ENCODE results near the gene MREG. TPM values are rescaled to one million over a fixed set of nuclear protein-coding genes. Genes with fewer than 3 reads are reported as not detected.

The MREG gene
- total and polyA plus RNA-seq, 3 donors from 2014 or later: 3.0 to 5.2 (median 4.3) TPM

DNA sequence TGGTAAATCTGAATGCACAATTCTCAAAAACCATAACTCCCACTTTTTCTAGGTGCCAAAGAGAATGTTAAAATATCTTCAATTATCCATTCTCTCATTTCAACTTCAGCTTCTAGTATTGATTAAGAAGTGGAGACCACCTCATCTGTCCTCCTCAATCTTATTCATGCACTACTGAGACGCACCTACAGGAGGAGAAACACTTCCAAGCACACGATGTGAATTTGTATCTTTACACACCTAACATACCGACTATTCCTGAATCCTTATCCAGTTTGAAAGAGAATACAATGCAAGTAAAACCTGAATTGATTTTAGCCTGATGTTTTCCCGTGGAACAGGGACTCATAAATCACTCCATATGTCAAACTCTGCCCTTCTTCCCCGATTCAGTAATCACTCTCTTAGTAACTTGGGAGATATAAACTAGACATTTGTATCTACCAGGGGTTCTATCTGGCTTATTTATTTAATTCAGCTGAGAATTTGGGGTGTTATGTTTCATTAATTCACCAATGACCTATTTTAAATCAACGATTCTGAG is 101.0 kb downstream of the MREG start:
- WGBS, 2 donors: 65 to 73% methylated on average over 6 of the region's 6 CpGs
- Histone ChIP-seq H3K27ac (no peak overlapping the region), H3K27me3 (no peaks in the 10 kb centered on the region), H3K4me1 (no peaks in the 10 kb centered on the region), H3K36me3 (ENCODE audit: low read depth, missing control alignments) (no peaks in the 10 kb centered on the region), H3K9me3 (no peaks in the 10 kb centered on the region), H3K4me3 (no peak overlapping the region)
- intact Hi-C loops (cut with DNase I; ENCODE audit: low total_unique reads): no loop called here
- DNase-seq: no peak
- TF ChIP-seq, protein P1, sequence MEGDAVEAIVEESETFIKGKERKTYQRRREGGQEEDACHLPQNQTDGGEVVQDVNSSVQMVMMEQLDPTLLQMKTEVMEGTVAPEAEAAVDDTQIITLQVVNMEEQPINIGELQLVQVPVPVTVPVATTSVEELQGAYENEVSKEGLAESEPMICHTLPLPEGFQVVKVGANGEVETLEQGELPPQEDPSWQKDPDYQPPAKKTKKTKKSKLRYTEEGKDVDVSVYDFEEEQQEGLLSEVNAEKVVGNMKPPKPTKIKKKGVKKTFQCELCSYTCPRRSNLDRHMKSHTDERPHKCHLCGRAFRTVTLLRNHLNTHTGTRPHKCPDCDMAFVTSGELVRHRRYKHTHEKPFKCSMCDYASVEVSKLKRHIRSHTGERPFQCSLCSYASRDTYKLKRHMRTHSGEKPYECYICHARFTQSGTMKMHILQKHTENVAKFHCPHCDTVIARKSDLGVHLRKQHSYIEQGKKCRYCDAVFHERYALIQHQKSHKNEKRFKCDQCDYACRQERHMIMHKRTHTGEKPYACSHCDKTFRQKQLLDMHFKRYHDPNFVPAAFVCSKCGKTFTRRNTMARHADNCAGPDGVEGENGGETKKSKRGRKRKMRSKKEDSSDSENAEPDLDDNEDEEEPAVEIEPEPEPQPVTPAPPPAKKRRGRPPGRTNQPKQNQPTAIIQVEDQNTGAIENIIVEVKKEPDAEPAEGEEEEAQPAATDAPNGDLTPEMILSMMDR (IDR thresholded peaks at IDR 0.05): no peak
- no peak for TF ChIP-seq POLR2A (IDR thresholded peaks at IDR 0.05)

DNA sequence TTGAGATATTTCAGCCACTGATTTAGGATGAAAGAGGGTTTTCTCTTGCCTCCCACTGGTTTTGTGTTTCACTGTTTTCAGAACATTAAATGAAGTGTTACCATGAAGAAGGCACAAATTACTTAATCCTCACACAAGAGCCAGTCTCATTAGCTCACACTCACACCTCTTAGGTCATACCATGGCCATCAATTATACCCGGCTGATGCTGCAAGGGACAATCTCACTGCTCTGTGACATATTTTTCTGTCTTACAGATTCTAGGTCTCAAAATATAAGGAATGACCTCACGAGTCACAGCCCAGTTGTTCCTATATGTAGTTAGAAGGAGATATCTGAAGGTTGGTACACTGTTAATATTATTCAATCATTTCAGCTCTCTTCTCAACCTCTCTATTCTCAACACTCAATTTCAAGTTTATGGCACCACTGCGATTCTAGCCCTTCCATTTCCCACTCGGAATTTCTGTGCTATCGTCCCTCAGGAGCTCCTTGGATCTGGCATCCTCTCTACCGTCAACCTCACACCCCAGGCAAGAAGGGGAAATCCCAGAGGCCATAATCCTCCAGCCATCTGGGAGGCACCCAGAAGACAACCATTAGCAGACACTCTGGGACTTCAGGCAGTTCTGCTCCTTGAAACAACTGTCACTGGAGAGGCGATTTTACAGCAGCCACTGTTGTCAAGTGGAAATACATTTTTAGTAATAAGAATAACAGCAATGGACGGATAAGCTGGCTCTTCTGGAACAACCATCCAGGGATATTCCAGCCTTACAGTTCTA is 101.9 kb downstream of the MREG start:
- H3K27ac ChIP-seq: no peak overlapping the region
- WGBS, 2 donors: 88 to 90% methylated on average over 8 of the region's 8 CpGs
- H3K4me1 ChIP-seq: no peaks in the 10 kb centered on the region
- intact Hi-C loops (cut with DNase I; ENCODE audit: low total_unique reads): no loop called here
- H3K36me3 ChIP-seq (ENCODE audit: low read depth, missing control alignments): no peaks in the 10 kb centered on the region
- no peaks in the 10 kb centered on the region for H3K27me3 ChIP-seq
- DNase-seq: no peak
- H3K9me3 ChIP-seq: no peaks in the 10 kb centered on the region
- H3K4me3 ChIP-seq: no peak overlapping the region
- no peak for TF ChIP-seq POLR2A (IDR thresholded peaks at IDR 0.05)

DNA sequence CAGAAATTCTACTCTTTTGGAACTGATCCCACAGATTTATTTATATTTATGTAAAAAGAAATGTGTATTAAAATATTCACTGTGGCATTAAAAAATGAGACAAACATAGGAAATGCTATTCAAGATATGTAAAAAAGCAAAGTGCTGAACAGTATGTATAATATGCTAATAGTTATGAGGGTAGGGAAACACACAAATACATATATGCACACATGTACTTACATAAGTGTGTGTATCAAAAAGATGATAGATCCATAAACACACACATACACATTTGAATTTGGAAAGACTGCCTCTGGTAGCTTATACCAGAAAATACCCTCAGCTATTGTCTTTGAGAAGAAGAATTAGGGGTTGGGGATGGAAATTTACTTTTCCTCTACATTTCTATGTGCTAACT is 103.2 kb downstream of the MREG start:
- Histone ChIP-seq H3K27ac (no peak overlapping the region), H3K4me1 (no peaks in the 10 kb centered on the region), H3K4me3 (no peak overlapping the region), H3K9me3 (no peaks in the 10 kb centered on the region), H3K36me3 (ENCODE audit: low read depth, missing control alignments) (no peaks in the 10 kb centered on the region), H3K27me3 (no peaks in the 10 kb centered on the region)
- no peak for DNase-seq
- intact Hi-C loops (cut with DNase I; ENCODE audit: low total_unique reads): no loop called here
- TF ChIP-seq, protein P1 (IDR thresholded peaks at IDR 0.05): no peak
- no peak for TF ChIP-seq POLR2A (IDR thresholded peaks at IDR 0.05)

DNA sequence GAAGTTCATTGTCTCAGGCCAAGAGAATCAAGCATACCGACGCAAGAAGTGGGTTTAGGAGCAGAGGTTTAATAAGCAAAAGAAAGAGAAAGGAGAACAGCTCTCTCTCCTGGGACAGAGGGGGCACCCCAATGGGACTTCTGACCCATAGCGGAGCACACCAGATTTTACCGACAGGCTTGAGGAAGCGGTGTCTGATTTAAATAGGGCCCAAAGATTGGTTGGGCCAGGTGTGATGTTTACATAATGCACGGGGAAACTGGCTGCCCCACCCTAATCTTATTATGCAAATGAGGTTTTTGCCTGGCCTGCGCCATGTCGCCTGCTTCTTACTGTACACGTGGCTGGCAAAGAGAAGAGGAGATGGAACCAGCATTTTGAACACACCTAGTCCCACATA is 106.2 kb downstream of the MREG start:
- Histone ChIP-seq H3K27ac (no peak overlapping the region), H3K9me3 (no peaks in the 10 kb centered on the region), H3K27me3 (no peaks in the 10 kb centered on the region), H3K4me3 (no peak overlapping the region), H3K4me1 (no peaks in the 10 kb centered on the region), H3K36me3 (ENCODE audit: low read depth, missing control alignments) (no peaks in the 10 kb centered on the region)
- WGBS, 2 donors: 91 to 94% methylated on average over 9 of the region's 9 CpGs
- intact Hi-C loops (cut with DNase I; ENCODE audit: low total_unique reads): no loop called here
- TF ChIP-seq POLR2A (IDR thresholded peaks at IDR 0.05): no peak
- TF ChIP-seq, protein P1 (IDR thresholded peaks at IDR 0.05): no peak
- DNase-seq: no peak

DNA sequence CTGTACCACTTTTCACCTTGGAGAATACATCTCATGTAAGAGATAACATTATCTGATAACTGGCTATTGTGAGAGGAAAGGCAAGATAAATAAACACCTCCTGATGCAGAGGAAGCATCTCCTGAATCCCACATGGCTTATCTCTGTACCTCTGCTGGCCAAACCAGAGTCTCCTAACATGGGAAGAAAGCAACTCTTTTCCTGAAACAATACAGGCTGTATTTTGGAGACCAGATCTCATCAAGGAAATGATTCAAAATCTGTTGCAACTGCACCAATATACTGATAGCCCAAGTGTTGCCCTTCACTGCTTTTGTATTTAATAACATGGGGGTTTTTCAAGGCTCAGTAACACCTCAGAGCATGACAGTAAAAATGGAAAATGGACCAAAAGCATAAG is 106.9 kb downstream of the MREG start:
- H3K36me3 ChIP-seq (ENCODE audit: low read depth, missing control alignments): no peaks in the 10 kb centered on the region
- H3K27ac ChIP-seq: no peak overlapping the region
- no peak overlapping the region for H3K4me3 ChIP-seq
- no peaks in the 10 kb centered on the region for H3K27me3 ChIP-seq
- H3K4me1 ChIP-seq: no peaks in the 10 kb centered on the region
- no peaks in the 10 kb centered on the region for H3K9me3 ChIP-seq
- intact Hi-C loops (cut with DNase I; ENCODE audit: low total_unique reads): no loop called here
- TF ChIP-seq POLR2A (IDR thresholded peaks at IDR 0.05): no peak
- DNase-seq: no peak

DNA sequence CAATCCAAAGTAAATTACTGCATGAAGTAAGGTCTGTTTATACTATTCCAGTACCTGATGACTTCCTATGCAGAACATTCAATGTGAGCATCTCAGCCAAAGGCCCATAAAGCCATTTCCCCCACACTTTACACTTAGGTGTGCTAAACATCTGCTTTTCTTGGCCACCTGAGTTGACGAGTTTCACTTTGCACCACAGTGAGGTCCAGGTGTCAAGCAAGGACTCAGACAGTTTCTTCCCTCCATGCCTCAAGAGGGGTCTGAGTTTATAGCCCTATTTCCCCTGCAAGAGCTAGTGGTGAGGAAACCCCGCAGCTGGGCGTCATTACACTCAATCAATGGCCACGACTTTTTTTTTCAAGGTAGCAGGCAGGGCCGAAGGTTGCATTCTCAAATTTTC is 107.7 kb downstream of the MREG start:
- WGBS, 2 donors: 56 to 81% methylated on average over 5 of the region's 5 CpGs
- Histone ChIP-seq H3K4me3 (no peak overlapping the region), H3K27ac (no peak overlapping the region), H3K4me1 (no peaks in the 10 kb centered on the region), H3K9me3 (no peaks in the 10 kb centered on the region), H3K36me3 (ENCODE audit: low read depth, missing control alignments) (no peaks in the 10 kb centered on the region), H3K27me3 (no peaks in the 10 kb centered on the region)
- DNase-seq: no peak
- intact Hi-C loops (cut with DNase I; ENCODE audit: low total_unique reads): no loop called here
- TF ChIP-seq, protein P1 (IDR thresholded peaks at IDR 0.05): no peak
- TF ChIP-seq POLR2A (IDR thresholded peaks at IDR 0.05): no peak

All from testis (tissue), 3 donors.